ENCODE results near the gene TAF8. TPM values are rescaled to one million over a fixed set of nuclear protein-coding genes. Genes with fewer than 3 reads are reported as not detected.

Gene TAF8
- total RNA-seq, 4 donors from 2014 or later = 22.7 to 48.8 (median 26.1) TPM

DNA sequence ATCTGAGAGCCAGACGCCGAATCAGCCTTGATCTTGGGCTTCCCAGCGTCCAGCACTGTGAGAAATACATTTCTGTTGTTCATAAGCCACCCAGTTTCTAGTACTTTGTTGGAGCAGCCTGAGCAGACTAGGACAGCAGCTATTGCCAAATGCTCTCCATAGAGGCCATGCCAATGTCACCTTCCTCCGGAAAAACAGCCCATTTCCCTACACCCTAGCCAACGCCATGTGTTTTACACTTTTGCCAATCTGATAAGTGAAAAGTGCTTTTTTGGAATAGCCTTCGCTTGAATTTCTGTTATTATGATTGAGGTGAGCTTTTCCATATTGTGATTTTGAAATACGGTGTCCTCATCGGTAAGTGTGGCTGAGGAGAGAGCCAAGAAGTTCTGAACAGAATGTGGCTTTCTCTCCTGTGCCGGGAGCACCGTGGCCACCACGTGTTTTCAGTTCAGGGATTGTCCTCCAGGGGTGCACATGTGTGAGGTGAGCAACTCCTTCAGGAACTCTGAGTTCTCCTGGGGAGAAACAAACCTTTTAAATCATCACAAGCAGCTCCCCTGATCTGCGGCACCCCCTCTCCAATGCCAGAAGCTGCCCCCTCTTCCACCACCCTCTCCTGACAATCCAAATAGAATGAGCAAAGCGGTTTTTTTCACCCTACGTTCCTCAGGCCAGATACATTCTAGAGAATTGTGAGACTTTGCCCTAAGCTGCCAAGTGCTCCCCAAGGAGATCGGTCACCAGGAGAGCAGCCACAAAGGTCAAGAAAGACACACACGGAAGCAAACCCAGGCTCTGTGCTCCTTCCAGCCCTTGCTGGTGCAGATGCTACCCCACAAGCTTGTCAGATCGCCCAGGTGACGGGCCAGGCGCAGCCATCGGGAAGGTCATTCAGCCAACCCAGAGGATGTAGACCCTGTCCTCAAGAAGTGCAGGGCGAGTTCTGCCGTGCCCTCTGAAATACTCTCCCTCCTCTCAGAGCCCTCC is 36.0 kb downstream of the TAF8 start:
- TF ChIP-seq, protein P1, sequence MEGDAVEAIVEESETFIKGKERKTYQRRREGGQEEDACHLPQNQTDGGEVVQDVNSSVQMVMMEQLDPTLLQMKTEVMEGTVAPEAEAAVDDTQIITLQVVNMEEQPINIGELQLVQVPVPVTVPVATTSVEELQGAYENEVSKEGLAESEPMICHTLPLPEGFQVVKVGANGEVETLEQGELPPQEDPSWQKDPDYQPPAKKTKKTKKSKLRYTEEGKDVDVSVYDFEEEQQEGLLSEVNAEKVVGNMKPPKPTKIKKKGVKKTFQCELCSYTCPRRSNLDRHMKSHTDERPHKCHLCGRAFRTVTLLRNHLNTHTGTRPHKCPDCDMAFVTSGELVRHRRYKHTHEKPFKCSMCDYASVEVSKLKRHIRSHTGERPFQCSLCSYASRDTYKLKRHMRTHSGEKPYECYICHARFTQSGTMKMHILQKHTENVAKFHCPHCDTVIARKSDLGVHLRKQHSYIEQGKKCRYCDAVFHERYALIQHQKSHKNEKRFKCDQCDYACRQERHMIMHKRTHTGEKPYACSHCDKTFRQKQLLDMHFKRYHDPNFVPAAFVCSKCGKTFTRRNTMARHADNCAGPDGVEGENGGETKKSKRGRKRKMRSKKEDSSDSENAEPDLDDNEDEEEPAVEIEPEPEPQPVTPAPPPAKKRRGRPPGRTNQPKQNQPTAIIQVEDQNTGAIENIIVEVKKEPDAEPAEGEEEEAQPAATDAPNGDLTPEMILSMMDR (IDR thresholded peaks at IDR 0.05; ENCODE audit: low read depth) = no peak

DNA sequence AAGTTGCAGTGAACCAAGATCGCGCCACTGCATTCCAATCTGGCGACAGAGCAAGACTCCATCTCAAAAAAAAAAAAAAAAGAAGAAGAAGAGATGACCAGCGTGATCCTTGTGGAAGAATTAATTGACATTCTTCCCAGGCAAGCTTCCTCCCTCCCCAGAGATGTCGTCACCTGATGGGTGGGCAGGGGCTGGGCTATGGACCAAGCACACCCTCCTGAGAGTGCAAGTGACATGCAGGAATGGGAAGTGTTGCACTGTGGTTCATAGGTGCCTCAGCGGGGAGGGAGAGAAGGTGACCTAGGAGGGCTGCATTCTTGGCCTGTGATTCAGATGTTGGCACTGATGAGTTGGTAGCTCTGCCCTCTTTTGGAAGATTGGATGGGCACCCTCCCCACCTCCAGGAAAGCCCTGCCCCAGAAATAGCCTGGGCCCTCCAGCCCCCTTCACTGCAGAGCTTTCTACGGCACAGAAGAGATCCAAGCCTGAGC is 37.8 kb downstream of the TAF8 start:
- TF ChIP-seq, protein P1 (IDR thresholded peaks at IDR 0.05; ENCODE audit: low read depth) = no peak

DNA sequence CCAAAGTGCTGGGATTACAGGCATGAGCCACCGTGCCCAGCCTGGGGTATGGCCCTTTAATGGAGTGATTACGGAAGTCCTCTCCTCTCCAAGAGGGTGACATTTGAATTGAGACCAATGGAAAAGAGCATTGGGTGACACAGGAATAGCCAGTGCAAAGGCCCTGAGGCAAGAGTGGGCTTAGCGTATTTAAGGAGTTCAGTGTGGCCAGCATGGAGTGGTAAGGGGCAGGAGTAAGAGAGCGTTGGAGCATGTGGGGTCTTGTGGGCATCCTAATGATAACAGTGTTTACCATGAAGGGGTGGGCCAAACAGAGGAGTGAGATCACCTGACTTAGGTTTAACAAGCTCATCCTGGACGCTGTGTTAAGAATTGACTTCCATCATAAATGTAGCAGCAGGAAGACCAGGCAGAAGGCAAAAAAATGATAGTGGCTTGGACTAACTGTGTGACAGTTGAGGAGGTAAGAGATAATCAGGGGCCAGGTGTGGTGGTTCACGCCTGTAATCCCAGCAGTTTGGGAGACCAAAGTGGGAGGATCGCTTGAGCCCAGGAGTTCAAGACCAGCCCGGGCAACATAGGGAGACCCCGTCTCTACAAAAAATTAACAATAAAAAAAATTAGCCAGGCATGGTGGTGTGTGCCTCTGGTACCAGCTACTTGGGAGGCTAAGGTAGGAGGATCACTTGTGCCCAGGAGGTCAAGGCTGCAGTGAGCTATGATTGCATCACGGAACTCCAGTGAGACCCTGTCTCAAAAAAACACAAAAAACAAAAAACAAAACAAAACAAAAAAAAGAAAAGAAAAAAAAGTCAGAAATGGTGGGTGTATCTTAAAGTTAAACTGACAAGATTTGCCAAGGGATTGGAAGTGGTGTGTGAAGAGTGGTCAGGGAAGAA is 40.7 kb downstream of the TAF8 start:
- TF ChIP-seq, protein P1 (IDR thresholded peaks at IDR 0.05; ENCODE audit: low read depth) = no peak

DNA sequence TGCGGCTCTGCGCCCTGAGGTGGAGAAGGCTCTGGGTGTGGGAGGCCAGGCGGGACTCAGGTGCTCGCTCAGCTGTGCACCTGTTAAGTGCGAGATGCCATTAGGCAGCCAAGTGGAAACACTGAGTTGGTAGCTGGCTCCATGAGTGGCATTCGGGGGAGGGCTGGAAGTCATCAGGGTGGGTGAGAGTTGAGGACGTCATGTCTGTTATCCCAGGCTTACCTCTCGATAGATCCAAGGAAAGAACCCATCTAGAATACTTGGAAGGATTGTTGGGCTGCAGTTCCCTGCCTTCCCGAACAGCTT is 41.3 kb downstream of the TAF8 start:
- TF ChIP-seq, protein P1 (IDR thresholded peaks at IDR 0.05; ENCODE audit: low read depth) = no peak

DNA sequence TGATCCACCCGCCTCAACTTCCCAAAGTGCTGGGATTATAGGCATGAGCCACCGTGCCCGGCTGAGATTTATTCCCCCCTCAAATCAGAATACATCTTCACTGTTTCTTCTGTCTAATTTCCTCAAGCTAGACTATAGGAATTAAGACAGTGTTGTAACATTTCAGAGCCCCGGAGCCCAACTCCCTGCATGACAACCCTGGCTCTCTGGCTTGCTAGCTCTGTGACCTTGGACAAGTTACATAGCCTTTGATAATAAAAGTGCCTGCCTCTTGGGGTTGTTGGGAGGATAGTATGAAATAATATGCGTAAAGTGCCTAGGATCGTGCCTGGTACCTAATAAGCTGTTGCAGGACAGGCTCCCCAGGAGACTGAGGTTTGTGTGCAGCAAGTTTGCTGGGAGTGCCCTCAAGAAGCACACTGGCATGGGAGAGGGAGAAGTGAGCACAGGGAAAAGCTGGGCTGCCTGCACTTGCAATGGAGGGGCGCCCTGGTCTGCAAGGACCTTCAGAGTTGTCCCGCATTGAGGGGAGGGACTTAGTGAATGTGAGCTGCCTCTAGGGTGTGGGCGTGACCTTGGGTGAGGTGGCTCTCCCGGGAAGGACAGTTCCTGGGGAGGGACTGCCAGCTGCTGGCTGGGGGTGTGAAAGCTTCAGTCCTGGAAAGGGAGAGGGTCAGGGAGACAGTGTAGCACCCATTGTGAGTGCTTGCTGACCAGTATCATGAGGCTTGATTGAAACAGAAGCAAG is 43.4 kb downstream of the TAF8 start:
- TF ChIP-seq, protein P1 (IDR thresholded peaks at IDR 0.05; ENCODE audit: low read depth) = no peak

DNA sequence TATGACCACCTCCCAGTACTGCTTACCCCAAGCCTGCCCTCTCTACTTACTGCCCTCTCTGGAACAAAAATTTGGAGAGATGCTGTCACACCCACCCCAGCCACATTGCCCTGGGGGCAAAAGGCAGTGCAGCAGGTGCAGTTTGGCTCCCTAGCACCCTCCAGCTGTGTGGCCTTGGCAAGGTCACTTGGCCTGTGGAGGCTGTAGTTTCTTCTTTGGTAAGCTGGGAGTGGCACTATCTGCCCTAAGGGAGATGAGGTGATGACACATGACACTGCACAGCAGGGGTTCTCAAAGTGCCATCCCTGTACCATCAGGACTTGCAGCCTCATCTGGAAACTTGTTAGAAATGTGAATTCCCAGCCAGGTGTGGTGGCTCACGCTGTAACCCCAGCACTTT is 44.8 kb downstream of the TAF8 start:
- TF ChIP-seq, protein P1 (IDR thresholded peaks at IDR 0.05; ENCODE audit: low read depth) = no peak
